AG04449 (cell line): Measurements from ENCODE around the gene IGSF5.

Experiments used
- CTCF ChIA-PET: fragments of 350-600 bp; formaldehyde crosslinking; extraction: SDS; loops from one replicate; lab custom pipeline; 2021; ENCODE audit warnings: antibody characterized with exemption; lab: Yijun Ruan, JAX
- POLR2A ChIA-PET: fragments of 400-600, 350-600 bp; formaldehyde crosslinking; extraction: SDS; loops from one replicate; lab custom pipeline; 2020; ENCODE audit warnings: antibody characterized with exemption, inconsistent platforms; lab: Yijun Ruan, JAX
- DNase-seq: peaks from one replicate; pipeline ENCODE4 v3.0.0-alpha.2; 2010; ENCODE audit warnings: low read depth, low spot score
- H3K4me3 ChIP-seq: 2 replicates; pipeline ENCODE4 v1.5.1; 2011; ENCODE audit warnings: low read depth, mild to moderate bottlenecking, control low read depth, low read length
- TF ChIP-seq, protein P1 (sequence below): IDR thresholded peaks from one replicate; pipeline ENCODE4 v1.5.1; 2011; ENCODE audit warnings: mild to moderate bottlenecking, moderate library complexity, low read length, control low read depth, inconsistent platforms; ENCODE audit not compliant: insufficient read depth; ENCODE audit errors: missing control alignments

Gene IGSF5

DNA sequence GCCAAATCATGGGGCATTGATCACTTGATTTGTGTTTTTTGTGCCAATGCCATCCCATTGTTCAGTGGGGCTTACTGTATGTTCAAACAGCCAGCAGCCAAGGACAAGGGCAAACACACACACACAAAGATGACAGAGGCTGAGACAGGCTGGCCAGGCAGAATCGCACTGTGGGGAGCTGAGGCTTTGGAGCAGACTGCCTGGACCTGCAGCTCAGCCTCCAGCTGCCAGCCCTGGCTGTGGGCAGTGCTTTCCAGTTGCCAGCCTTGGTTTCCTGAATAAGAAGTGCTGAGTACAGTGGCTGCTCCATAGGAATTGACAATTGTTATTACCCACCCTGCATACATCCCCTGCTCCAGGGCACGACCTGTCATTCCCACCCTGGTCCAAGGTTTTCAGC is 105.3 kb downstream of the IGSF5 start:
- TF ChIP-seq, protein P1, sequence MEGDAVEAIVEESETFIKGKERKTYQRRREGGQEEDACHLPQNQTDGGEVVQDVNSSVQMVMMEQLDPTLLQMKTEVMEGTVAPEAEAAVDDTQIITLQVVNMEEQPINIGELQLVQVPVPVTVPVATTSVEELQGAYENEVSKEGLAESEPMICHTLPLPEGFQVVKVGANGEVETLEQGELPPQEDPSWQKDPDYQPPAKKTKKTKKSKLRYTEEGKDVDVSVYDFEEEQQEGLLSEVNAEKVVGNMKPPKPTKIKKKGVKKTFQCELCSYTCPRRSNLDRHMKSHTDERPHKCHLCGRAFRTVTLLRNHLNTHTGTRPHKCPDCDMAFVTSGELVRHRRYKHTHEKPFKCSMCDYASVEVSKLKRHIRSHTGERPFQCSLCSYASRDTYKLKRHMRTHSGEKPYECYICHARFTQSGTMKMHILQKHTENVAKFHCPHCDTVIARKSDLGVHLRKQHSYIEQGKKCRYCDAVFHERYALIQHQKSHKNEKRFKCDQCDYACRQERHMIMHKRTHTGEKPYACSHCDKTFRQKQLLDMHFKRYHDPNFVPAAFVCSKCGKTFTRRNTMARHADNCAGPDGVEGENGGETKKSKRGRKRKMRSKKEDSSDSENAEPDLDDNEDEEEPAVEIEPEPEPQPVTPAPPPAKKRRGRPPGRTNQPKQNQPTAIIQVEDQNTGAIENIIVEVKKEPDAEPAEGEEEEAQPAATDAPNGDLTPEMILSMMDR: no peak
- H3K4me3 ChIP-seq: no peak overlapping the region
- ChIA-PET CTCF (no interaction called here), POLR2A (no interaction called here)
- DNase-seq: no peak

DNA sequence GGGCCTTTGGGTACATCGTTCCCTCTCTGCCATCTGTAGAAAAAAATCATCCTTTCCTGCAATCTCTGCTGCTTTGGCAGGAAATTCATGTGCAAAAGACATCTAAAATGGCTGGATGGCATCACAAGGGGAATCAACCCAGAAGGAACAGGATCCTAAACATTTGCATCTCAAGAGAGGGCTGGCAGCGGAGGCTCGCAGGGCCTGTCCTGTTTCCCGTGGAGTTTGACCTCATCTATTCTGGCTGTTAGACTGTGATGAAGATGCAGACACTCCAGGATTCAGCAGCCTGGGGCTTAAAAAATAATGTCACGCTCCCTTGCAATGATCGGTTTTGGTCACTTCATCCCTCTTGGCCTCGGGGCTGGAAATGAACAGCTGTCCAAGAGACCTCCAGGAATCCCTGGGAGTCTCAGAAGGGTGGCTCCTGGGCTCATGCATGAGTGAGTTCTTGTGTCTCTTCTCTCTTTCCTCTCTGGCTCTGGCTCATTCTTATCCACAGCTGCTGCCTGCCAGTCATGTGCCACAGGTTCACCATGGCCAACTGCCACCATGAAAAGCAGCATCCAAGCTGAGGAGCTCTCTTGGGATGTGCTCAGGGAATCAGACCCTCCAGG is 106.1 kb downstream of the IGSF5 start:
- ChIA-PET CTCF (interaction anchor here (0.8 kb wide), 1 partner anchor 18 kb away, joined by 3 read pairs; no protein-coding TSS in a partner anchor), POLR2A (no interaction called here)
- H3K4me3 ChIP-seq: no peak overlapping the region
- no peak for DNase-seq
- TF ChIP-seq, protein P1: no peak
